Esophagus squamous epithelium (tissue), 5 donors: ENCODE results near the gene ZRSR2. TPM values are rescaled to one million over a fixed set of nuclear protein-coding genes. Genes with fewer than 3 reads are reported as not detected.

Experiments
- DNase-seq: peaks from one replicate; lab custom pipeline; 2025; lab: John Stamatoyannopoulos, UW
- H3K27ac ChIP-seq, 4 donors: fragments of 200-600 bp; sonication (generic); one replicate each; pipeline ENCODE4 v1.5.1; 2016 to 2019; ENCODE audit warnings: mild to moderate bottlenecking in 1 of 4
- H3K27me3 ChIP-seq, 4 donors: fragments of 200-600 bp; sonication (generic); 1 replicate in 3 of 4; 2 replicates in 1 of 4; pipeline versions ENCODE4 v1.5.1 to v1.6.0; 2017 to 2021; ENCODE audit warnings: antibody characterized with exemption in 1 of 4
- H3K36me3 ChIP-seq, 3 donors: fragments of 200-600 bp; sonication (generic); one replicate each; pipeline ENCODE4 v1.5.1; 2016 to 2019
- H3K4me1 ChIP-seq, 3 donors: fragments of 200-600 bp; sonication (generic); one replicate each; pipeline ENCODE4 v1.5.1; 2017 to 2019
- H3K4me3 ChIP-seq, 4 donors: fragments of 200-600 bp; sonication (generic); 1 replicate in 3 of 4; 2 replicates in 1 of 4; pipeline ENCODE4 v1.5.1; 2016 to 2019; ENCODE audit warnings: mild to moderate bottlenecking in 2 of 4, moderate library complexity in 1 of 4
- H3K9me3 ChIP-seq, 3 donors: fragments of 200-600 bp; sonication (generic); one replicate each; pipeline ENCODE4 v1.5.1; 2016 to 2019
- POLR2A ChIP-seq, 4 donors: fragments of 450-650 bp; IDR thresholded peaks; one replicate each; pipeline ENCODE4 v1.6.1; 2017; ENCODE audit warnings: antibody characterized with exemption in 4 of 4, mild to moderate bottlenecking in 4 of 4, moderate library complexity in 3 of 4
- WGBS, 2 donors: methylation state at CpG; one replicate each; pipeline ENCODE4 v1.1.5; 2018; 5-methylcytosine and 5-hydroxymethylcytosine counted together
- intact Hi-C: fragments of 100-400 bp; cut with DNase I; formaldehyde crosslinking; loops from one replicate; pipeline ENCODE4 v1.15.0; 2022
- total RNA-seq, 4 donors: library from RNA; depleted of rRNA; stranded (reverse); fragments of >200 nt; gene quantifications; one replicate each; pipeline ENCODE4 v1.1.0, GENCODE V29; 2016
- TF ChIP-seq, protein P1 (sequence below), 6 experiments: fragments of 450-650 bp in 4 of 6; fragments of 200-600 bp in 2 of 6; sonication (generic) in 2 of 6; IDR thresholded peaks; one replicate each; pipeline ENCODE4 v1.5.1; 2016 to 2019; ENCODE audit warnings: antibody characterized with exemption in 6 of 6, mild to moderate bottlenecking in 4 of 6, moderate library complexity in 4 of 6
- donor health status: DM: yes; HTN: yes; CAD: no.

The ZRSR2 gene
- total RNA-seq, 4 donors from 2014 or later = 2.5 to 6.5 (median 5.1) TPM

DNA sequence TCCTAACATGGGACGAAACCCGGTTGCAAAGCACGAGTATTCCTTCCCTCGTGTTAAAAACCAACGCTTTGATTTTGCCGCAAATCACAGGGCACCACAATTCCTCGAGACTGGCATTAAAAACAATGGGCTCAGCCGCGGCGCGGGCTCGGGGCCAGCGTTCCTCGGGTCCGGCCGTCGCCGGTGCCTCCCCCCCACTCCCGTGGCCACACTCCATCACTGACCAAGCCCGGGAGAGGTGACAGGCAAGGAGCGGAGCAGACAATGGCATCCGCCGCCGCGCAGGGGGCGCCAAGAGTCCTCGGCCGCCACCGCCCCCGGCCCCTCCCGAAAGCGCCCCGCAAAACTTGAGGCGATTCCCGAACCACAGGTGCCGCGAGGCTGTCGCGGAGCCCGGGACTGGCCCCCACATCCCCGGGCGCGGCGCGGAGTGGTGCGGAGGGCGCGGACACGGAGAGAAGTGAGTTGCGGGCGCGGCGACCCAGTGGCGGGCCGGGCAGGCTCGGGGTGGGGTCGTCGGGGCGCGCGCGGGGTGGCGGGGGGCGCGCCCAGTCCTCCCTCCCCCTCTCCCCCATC, 63.9 kb downstream of the ZRSR2 start:
- Histone ChIP-seq H3K9me3 (no peaks in the 10 kb centered on the region), H3K27me3 (peaks cover 0 to 3% (median 0%) of the 10 kb centered on the region in 4 donors), H3K36me3 (no peaks in the 10 kb centered on the region), H3K4me3 (peak overlapping the region; percentile 60 to 79 (median 74)), H3K27ac (peak overlapping the region; percentile 71 to 95 (median 90)), H3K4me1 (peaks cover 3 to 17% (median 5%) of the 10 kb centered on the region in 3 donors)
- intact Hi-C loops = no loop called here
- 0 to 5% methylated on average over 5 to 15 of the region's 65 CpGs for WGBS, 2 donors
- peak; percentile 17 for DNase-seq
- TF ChIP-seq, protein P1, sequence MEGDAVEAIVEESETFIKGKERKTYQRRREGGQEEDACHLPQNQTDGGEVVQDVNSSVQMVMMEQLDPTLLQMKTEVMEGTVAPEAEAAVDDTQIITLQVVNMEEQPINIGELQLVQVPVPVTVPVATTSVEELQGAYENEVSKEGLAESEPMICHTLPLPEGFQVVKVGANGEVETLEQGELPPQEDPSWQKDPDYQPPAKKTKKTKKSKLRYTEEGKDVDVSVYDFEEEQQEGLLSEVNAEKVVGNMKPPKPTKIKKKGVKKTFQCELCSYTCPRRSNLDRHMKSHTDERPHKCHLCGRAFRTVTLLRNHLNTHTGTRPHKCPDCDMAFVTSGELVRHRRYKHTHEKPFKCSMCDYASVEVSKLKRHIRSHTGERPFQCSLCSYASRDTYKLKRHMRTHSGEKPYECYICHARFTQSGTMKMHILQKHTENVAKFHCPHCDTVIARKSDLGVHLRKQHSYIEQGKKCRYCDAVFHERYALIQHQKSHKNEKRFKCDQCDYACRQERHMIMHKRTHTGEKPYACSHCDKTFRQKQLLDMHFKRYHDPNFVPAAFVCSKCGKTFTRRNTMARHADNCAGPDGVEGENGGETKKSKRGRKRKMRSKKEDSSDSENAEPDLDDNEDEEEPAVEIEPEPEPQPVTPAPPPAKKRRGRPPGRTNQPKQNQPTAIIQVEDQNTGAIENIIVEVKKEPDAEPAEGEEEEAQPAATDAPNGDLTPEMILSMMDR (IDR thresholded peaks at IDR 0.05) = peak in 2 of 6 experiments; percentile 4 to 13
- no peak for TF ChIP-seq POLR2A (IDR thresholded peaks at IDR 0.05)

DNA sequence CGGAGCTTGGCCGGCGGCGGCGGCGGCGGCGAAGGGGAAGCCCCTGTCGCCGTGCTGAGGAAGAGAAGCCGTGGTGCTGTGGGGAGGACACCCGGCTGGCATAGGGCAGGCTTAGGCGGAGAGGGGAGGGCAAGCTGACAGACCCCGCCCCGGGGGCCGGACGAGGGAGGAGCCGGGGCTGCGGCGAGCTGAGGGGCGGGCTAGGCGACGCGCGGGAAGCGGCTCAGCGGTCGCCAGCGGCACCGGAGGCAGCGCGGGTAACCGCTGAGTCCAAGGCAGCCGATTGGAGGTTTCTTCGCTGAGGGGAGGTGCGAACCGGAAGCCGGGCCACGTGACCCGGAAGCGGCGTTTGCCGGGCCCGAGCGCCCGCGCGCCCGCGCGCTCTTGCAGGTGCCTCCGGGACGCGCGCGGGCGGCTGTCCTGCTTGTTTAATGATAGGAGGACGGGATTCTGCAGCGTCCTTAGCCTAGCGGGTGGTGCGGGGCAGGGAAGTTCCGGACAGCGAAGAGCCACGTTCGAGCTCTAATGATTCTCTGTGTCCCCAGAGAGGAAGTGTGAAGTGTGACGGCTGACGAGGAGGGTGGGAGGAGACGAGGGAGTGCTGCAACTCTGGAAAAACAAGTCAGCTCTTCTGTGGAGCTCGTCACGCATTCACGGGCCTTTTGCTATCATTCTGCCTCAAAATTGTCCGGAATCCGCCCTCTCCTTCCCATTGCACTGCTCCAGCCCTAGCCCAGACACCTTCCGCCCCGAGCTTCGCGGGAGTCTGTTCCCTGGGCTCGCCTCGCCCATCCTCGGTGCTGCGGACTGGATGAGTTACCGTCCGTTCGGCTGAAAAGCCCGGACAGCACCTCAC, 64.7 kb downstream of the ZRSR2 start, which contains the start of gene AP1S2:
Gene AP1S2 (minus strand): TSS at position 102 of the 856 bp plus-strand sequence. CDS start 2,289 bp downstream, outside the sequence.
- peaks cover 0 to 3% (median 0%) of the 10 kb centered on the region in 4 donors for H3K27me3 ChIP-seq
- H3K36me3 ChIP-seq = no peaks in the 10 kb centered on the region

DNA sequence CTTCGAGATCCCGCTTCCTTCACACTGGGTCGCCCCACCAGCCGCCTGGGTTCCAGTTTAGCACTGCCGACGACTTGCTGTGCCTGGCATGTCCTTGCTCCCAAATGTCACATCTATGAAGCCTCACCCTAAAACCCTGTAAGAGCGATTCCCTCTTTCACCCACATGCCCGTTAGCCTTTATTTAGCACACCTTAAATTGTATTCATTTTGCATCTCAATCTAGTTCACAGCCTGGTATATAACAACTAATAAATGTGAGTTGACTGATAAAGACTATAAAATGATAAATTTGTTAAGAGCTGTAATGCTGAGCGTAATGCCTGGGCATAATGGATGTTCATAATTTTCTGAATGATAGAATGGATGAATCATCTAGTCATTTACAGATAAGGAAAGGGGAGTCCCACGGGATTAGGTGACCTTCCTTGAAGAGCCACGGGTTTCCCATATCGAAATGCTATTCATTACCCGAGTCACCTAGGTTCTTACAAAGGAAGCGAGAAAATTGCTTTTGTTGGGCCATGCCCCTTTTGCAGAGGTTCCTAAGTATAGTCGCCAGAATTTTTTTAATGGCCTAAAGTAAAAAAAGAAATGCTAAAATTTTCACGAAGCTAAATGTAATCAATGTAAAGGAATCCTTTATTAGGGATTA, 65.4 kb downstream of the ZRSR2 start:
- peaks cover 3 to 17% (median 5%) of the 10 kb centered on the region in 3 donors for H3K4me1 ChIP-seq
- intact Hi-C loops = no loop called here
- TF ChIP-seq, protein P1 (IDR thresholded peaks at IDR 0.05) = no peak
- no peak for TF ChIP-seq POLR2A (IDR thresholded peaks at IDR 0.05)
- peak overlapping the region; percentile 82 to 95 (median 90) for H3K27ac ChIP-seq
- H3K36me3 ChIP-seq = no peaks in the 10 kb centered on the region
- 8 to 10% methylated on average over 12 to 16 of the region's 16 CpGs for WGBS, 2 donors
- H3K9me3 ChIP-seq = no peaks in the 10 kb centered on the region
- H3K27me3 ChIP-seq = peaks cover 0 to 3% (median 0%) of the 10 kb centered on the region in 4 donors
- peak overlapping the region; percentile 60 to 79 (median 74) for H3K4me3 ChIP-seq
- no peak for DNase-seq

More for the DNA sequence above, 64.7 kb downstream of the ZRSR2 start, which contains the start of gene AP1S2:
- Histone ChIP-seq H3K4me1 (peaks cover 3 to 17% (median 5%) of the 10 kb centered on the region in 3 donors), H3K4me3 (peak within 1 kb of the TSS; percentile 60 to 79 (median 74)), H3K9me3 (no peaks in the 10 kb centered on the region), H3K27ac (peak within 1 kb of the TSS; percentile 86 to 95 (median 90))
- WGBS, 2 donors = 0 to 3% methylated on average over 7 to 31 of the region's 85 CpGs
- TF ChIP-seq POLR2A (IDR thresholded peaks at IDR 0.05) = peak in 2 of 4 donors; percentile 55 to 72
- TF ChIP-seq, protein P1 (IDR thresholded peaks at IDR 0.05) = no peak
- intact Hi-C loops = no loop called here
- DNase-seq = peak; percentile 79

DNA sequence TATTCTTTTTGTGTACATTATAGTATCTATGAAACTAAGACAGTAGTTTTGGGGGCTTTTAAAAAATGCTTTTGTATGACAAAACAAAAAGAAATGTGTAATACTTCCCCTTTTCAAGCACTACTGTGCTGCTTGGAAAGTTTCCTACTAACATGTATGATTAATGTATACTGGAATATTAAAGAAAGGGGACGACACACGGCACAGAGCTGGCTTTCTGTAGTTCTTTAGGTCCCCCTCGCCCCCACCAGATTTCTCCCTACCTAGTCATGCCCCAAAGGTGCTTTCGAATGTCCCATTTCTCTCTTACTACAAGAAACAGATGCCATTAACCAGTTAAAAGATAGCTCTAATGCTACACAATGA, 65.9 kb downstream of the ZRSR2 start:
- no peak for DNase-seq
- intact Hi-C loops = no loop called here
- peak overlapping the region in 3 of 4 donors; percentile 40 to 94 (median 86) for H3K27ac ChIP-seq
- H3K4me1 ChIP-seq = peaks cover 3 to 17% (median 5%) of the 10 kb centered on the region in 3 donors
- WGBS, 2 donors = 5 to 21% methylated on average over 4 of the region's 4 CpGs
- H3K9me3 ChIP-seq = no peaks in the 10 kb centered on the region
- peaks cover 0 to 3% (median 0%) of the 10 kb centered on the region in 4 donors for H3K27me3 ChIP-seq
- H3K36me3 ChIP-seq = no peaks in the 10 kb centered on the region
- TF ChIP-seq POLR2A (IDR thresholded peaks at IDR 0.05) = no peak
- TF ChIP-seq, protein P1 (IDR thresholded peaks at IDR 0.05) = no peak
- no peak overlapping the region for H3K4me3 ChIP-seq
